Activated CD4-positive, alpha-beta T cell treated with anti-CD3 and anti-CD28 coated beads, Interleukin-2, amount 50 U/mL, for 48 hours (primary cell): ENCODE results near the gene MTHFD2.
"Not testable (repeated sequence)": the region's sequence is repeated elsewhere in the genome, so short reads cannot be mapped to it uniquely, and the experiment has no call there.

ENCODE experiments used
- DNase-seq, 2 experiments: peaks; one replicate each; pipeline ENCODE4 v3.0.0-alpha.2; 2020

Gene MTHFD2

GRCh38 chr2:74198023-74198460 is 373 bp upstream of the MTHFD2 start:
- no peak for DNase-seq

GRCh38 chr2:74199275-74199701 is 873 bp downstream of the MTHFD2 start:
- DNase-seq = peak in 1 of 2 experiments; percentile 16

- peak; percentile 45 to 49 for DNase-seq
These were observed 1.5 kb downstream of the MTHFD2 start for GRCh38 chr2:74199871-74200305.

- no peak for DNase-seq
These were observed 2.8 kb downstream of the MTHFD2 start for GRCh38 chr2:74201196-74201595.

GRCh38 chr2:74201596-74201995 is 3.2 kb downstream of the MTHFD2 start:
- no peak for DNase-seq

- no peak for DNase-seq
These were observed 6.0 kb downstream of the MTHFD2 start for GRCh38 chr2:74204436-74204835.

GRCh38 chr2:74205113-74205512 is 6.7 kb downstream of the MTHFD2 start:
- no peak for DNase-seq

- peak; percentile 32 to 45 for DNase-seq
These were observed 7.2 kb downstream of the MTHFD2 start for GRCh38 chr2:74205596-74205995.

- DNase-seq = peak; percentile 40 to 49
These were observed 7.8 kb downstream of the MTHFD2 start for GRCh38 chr2:74206180-74206688.

- DNase-seq = no peak
These were observed 14.4 kb downstream of the MTHFD2 start for GRCh38 chr2:74212702-74213410.

- not testable (repeated sequence) for DNase-seq
These were observed 17.4 kb downstream of the MTHFD2 start for GRCh38 chr2:74215771-74216170.

GRCh38 chr2:74216642-74217041 is 18.2 kb downstream of the MTHFD2 start:
- no peak for DNase-seq

GRCh38 chr2:74219846-74220486 is 21.6 kb downstream of the MTHFD2 start:
- no peak for DNase-seq

GRCh38 chr2:74221091-74221490 is 22.7 kb downstream of the MTHFD2 start:
- no peak for DNase-seq

GRCh38 chr2:74221604-74222299 is 23.3 kb downstream of the MTHFD2 start:
- no peak for DNase-seq

GRCh38 chr2:74222300-74222650 is 23.9 kb downstream of the MTHFD2 start:
- no peak for DNase-seq

GRCh38 chr2:74223941-74224770 is 25.7 kb downstream of the MTHFD2 start:
- no peak for DNase-seq

GRCh38 chr2:74225698-74226459 is 27.5 kb downstream of the MTHFD2 start:
- DNase-seq = no peak

- no peak for DNase-seq
These were observed 28.3 kb downstream of the MTHFD2 start for GRCh38 chr2:74226648-74227213.

GRCh38 chr2:74227646-74228045 is 29.2 kb downstream of the MTHFD2 start:
- DNase-seq = no peak

- no peak for DNase-seq
These were observed 30.4 kb downstream of the MTHFD2 start for GRCh38 chr2:74228772-74229171.

GRCh38 chr2:74229865-74230264 is 31.4 kb downstream of the MTHFD2 start:
- DNase-seq = not testable (repeated sequence)
